KG1 (cell line): Measurements from ENCODE around the gene KCNK6.

ENCODE experiments used
- DNase-seq: peaks from one replicate; lab custom pipeline; 2025; lab: John Stamatoyannopoulos, UW

The KCNK6 gene

GRCh38 chr19:38298821-38299680, 20.6 kb upstream of the KCNK6 start:
- DNase-seq = no peak

- no peak for DNase-seq
Measured at GRCh38 chr19:38303517-38304351, 15.9 kb upstream of the KCNK6 start, which contains the start of gene C19orf33. TSS of gene C19orf33 (plus strand) at chr19:38304251. CDS start at chr19:38304262, 11 bp downstream.

GRCh38 chr19:38304352-38304865, 15.2 kb upstream of the KCNK6 start:
- no peak for DNase-seq

- no peak for DNase-seq
Measured at GRCh38 chr19:38304866-38305429, 14.7 kb upstream of the KCNK6 start.

- no peak for DNase-seq
Measured at GRCh38 chr19:38306236-38306635, 13.4 kb upstream of the KCNK6 start.

- DNase-seq = no peak
Measured at GRCh38 chr19:38307076-38307475, 12.6 kb upstream of the KCNK6 start.

- no peak for DNase-seq
Measured at GRCh38 chr19:38307597-38307996, 12.0 kb upstream of the KCNK6 start.

GRCh38 chr19:38308006-38308766, 11.5 kb upstream of the KCNK6 start:
- DNase-seq = no peak

- DNase-seq = no peak
Measured at GRCh38 chr19:38308926-38309614, 10.6 kb upstream of the KCNK6 start.

- DNase-seq = no peak
Measured at GRCh38 chr19:38309615-38310278, 9.9 kb upstream of the KCNK6 start.

GRCh38 chr19:38310279-38310670, 9.4 kb upstream of the KCNK6 start:
- no peak for DNase-seq

- no peak for DNase-seq
Measured at GRCh38 chr19:38310986-38311385, 8.7 kb upstream of the KCNK6 start.

- peak; percentile 85 for DNase-seq
Measured at GRCh38 chr19:38315657-38316476, 3.8 kb upstream of the KCNK6 start, which contains the start of gene YIF1B. TSS of gene YIF1B (minus strand) at chr19:38315947. CDS start at chr19:38315917, 30 bp downstream.

- DNase-seq = no peak
Measured at GRCh38 chr19:38316477-38317067, 3.1 kb upstream of the KCNK6 start.

- DNase-seq = peak; percentile 53
Measured at GRCh38 chr19:38317104-38317612, 2.5 kb upstream of the KCNK6 start.

- no peak for DNase-seq
Measured at GRCh38 chr19:38318660-38319059, 985 bp upstream of the KCNK6 start.

- DNase-seq = no peak
Measured at GRCh38 chr19:38320969-38321339, 1.3 kb downstream of the KCNK6 start.

GRCh38 chr19:38321646-38322196, 2.1 kb downstream of the KCNK6 start:
- DNase-seq = no peak

GRCh38 chr19:38323291-38323690, 3.6 kb downstream of the KCNK6 start:
- DNase-seq = no peak
